Activated T-cell treated with anti-CD3 and anti-CD28 coated beads, Interleukin-2, amount 50 U/mL, for 72 hours (primary cell): Measurements from ENCODE around the gene ELOVL4. TPM values are rescaled to one million over a fixed set of nuclear protein-coding genes. Genes with fewer than 3 reads are reported as not detected.
A peak's percentile ranks its signal among the peaks of the same experiment; 100 is the strongest.

Experiments
- ATAC-seq, 2 donors: fragments of 150-1000 bp; cut with Tn5 transposase; replicated peaks in 1 of 2; 2 replicates each; pipeline ENCODE4 v1.10.0; 2021; ENCODE audit warnings: moderate library complexity in 2 of 2, mild to moderate bottlenecking in 1 of 2
- DNase-seq, 2 donors: peaks; one replicate each; pipeline ENCODE4 v3.0.0; 2021 to 2022; ENCODE audit warnings: mixed read lengths in 1 of 2
- H3K27ac Mint-ChIP-seq: one replicate; pipeline ENCODE4 v1.8.0; 2022; ENCODE audit warnings: mild to moderate bottlenecking, moderate library complexity, mixed read lengths
- H3K27me3 Mint-ChIP-seq: one replicate; pipeline ENCODE4 v1.8.0; 2022; ENCODE audit warnings: low read depth, mixed read lengths
- H3K36me3 Mint-ChIP-seq, 2 donors: one replicate each; pipeline ENCODE4 v1.8.0; 2022; ENCODE audit warnings: mixed read lengths in 2 of 2, mild to moderate bottlenecking in 1 of 2; ENCODE audit not compliant: insufficient read depth in 2 of 2
- H3K4me1 Mint-ChIP-seq: one replicate; pipeline ENCODE4 v1.8.0; 2022; ENCODE audit warnings: low read depth, mixed read lengths
- H3K4me3 Mint-ChIP-seq, 2 donors: one replicate each; pipeline ENCODE4 v1.8.0; 2022; ENCODE audit warnings: mild to moderate bottlenecking in 2 of 2, mixed read lengths in 2 of 2, moderate library complexity in 2 of 2
- H3K9me3 Mint-ChIP-seq, 2 donors: one replicate each; pipeline ENCODE4 v1.8.0; 2022; ENCODE audit warnings: mixed read lengths in 2 of 2
- total RNA-seq, 2 donors: library from RNA; stranded (reverse); gene quantifications; one replicate each; pipeline ENCODE4 v1.2.3, GENCODE V29; 2022

Gene ELOVL4
- total RNA-seq, 2 donors from 2014 or later = 1.8 to 2.1 TPM

DNA sequence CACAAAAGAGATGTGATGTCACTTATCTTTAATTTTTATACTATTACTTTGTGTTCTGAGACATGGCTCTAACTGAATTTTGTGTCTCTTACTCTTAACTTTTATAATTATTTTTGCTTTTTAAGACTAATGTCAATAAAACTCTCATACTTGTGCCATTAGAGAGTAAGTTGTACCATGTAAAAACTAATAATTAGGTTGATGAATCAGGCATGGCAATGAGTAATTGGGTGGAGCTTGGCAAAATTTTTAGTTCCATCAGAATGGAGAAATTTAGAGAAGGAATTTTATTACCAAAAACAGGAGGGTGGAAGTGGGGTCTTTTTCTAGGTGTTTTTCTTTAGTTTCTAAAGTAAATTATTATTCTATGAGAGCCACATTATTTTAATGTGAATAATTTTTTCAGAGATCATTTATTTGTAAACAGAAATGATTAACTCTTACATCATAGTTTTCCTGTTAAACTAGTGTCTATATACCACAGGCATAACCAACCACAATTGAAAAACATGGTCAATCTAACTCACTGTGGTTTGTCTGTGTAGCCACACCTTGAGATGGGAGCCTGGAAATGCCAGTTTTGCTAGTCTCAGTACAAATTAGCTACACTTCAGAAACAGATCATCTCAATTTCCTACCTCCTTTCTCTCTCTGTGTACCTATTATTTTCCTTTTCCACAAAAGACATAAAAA, 51.8 kb downstream of the ELOVL4 start:
- no peaks in the 10 kb centered on the region for H3K4me1 Mint-ChIP-seq
- H3K27me3 Mint-ChIP-seq = peaks cover 5% of the 10 kb centered on the region
- H3K36me3 Mint-ChIP-seq = no peaks in the 10 kb centered on the region
- no peak for ATAC-seq
- no peak for DNase-seq
- H3K4me3 Mint-ChIP-seq = no peak overlapping the region
- H3K27ac Mint-ChIP-seq = no peak overlapping the region
- no peaks in the 10 kb centered on the region for H3K9me3 Mint-ChIP-seq

DNA sequence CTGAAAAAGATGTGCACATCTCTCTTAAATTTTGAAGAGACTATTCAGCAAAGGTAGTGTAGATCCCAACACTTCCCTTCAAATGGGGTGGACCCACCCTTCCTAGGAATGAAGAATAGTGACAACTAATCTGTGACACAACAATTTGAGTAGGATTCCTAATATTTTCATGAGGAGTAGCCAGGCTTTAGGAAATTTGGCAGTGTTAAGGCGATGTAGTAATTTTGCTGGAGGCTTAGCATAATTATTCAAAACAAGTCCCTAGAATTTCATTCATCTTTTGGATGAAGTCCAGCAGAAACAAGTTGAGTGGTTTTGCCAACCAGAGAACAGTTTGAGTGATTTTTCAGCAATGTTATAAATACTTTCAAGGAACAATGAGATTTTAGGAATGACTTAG, 52.4 kb downstream of the ELOVL4 start:
- Mint-ChIP-seq H3K9me3 (no peaks in the 10 kb centered on the region), H3K4me3 (no peak overlapping the region), H3K27me3 (peaks cover 5% of the 10 kb centered on the region)

DNA sequence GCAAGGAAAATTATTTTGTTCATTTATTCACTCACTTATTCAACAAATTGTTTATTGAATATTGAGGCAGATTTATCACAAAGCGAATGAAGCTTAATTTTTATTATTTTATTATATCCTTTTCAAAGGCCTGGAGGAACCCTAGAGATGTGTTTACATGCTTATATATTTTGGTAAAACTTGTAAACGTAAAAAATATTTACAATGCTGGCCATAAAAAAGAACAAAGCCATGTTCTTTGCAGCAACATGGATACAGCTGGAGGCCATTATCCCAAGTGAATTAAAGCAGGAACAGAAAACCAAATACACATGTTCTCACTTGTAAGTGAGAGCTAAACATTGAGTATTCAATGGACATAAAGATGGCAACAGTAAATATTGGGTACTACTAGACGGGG, 58.8 kb downstream of the ELOVL4 start:
- peaks cover 5% of the 10 kb centered on the region for H3K27me3 Mint-ChIP-seq
- H3K27ac Mint-ChIP-seq = no peak overlapping the region
- no peak for DNase-seq
- H3K36me3 Mint-ChIP-seq = no peaks in the 10 kb centered on the region
- no peak for ATAC-seq
- no peak overlapping the region for H3K4me3 Mint-ChIP-seq
- H3K9me3 Mint-ChIP-seq = no peaks in the 10 kb centered on the region
- no peaks in the 10 kb centered on the region for H3K4me1 Mint-ChIP-seq

More for the DNA sequence above, 52.4 kb downstream of the ELOVL4 start:
- DNase-seq (no peak), ATAC-seq (no peak)
- no peaks in the 10 kb centered on the region for H3K4me1 Mint-ChIP-seq
- H3K36me3 Mint-ChIP-seq = no peaks in the 10 kb centered on the region
- H3K27ac Mint-ChIP-seq = no peak overlapping the region

DNA sequence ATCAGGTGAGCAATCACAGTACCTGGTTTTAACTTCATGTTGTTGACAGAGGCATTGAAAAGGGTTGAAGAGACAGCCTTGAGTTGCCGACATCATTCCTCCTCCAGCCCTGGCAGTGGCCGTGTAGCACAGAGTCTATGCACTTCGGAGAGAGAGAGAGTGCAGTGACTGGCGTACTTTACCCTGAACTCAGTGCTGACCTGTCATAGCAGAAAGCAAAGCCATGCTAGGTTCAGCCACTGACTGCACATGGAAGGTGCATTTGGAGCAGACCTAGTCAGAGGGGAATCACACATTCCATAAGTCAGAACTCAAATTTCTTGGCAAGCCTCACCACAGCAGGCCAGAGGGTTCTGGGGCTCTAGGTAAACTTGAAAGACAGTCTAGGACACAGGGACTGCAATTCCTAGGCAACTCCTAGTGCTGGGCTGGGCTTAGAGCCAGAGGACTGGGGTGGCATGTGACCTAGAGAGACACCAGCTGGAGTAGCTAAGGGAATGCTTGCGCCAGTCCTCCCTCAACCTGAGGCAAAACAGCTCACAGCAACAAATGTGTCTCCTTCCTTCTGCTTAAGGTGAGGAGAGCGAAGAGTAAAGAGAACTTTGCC, 69.1 kb downstream of the ELOVL4 start:
- no peaks in the 10 kb centered on the region for H3K4me1 Mint-ChIP-seq
- H3K4me3 Mint-ChIP-seq = no peak overlapping the region
- peaks cover 36% of the 10 kb centered on the region for H3K27me3 Mint-ChIP-seq
- no peak for DNase-seq
- H3K9me3 Mint-ChIP-seq = peaks cover 0 to 3% of the 10 kb centered on the region in 2 donors
- ATAC-seq = no peak
- peaks cover 0 to 4% of the 10 kb centered on the region in 2 donors for H3K36me3 Mint-ChIP-seq
- no peak overlapping the region for H3K27ac Mint-ChIP-seq

DNA sequence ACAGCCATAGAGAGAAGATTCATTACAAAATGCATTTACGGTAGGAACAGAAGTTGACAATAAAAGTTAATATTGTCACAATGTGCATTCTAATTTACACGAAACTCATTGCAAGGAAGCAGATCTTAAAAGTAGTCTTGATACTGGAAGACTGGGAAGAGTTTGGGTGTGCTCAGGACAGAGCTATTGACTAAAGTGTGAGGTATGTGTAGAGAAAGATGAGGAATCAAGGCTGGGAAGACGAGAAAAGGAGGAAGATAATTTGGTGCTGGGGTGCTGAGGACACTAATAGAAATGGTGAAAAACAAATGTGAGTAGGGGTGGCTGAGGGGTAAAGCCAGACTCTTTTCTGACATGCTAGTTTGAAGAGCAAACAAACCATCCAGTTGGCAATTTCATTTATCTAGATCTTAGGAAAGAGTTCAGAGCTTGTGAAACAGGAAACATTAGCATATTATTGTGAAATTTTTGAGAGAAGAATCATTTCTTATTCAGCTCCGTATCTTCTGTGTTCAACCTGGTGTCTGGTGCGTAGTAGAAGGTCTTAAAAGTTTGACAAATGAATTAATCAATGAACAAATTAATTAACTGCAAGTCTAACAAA, 72.7 kb downstream of the ELOVL4 start:
- ATAC-seq (no peak), DNase-seq (no peak)
- Mint-ChIP-seq H3K9me3 (peaks cover 0 to 2% of the 10 kb centered on the region in 2 donors), H3K4me3 (no peak overlapping the region), H3K4me1 (peaks cover 7% of the 10 kb centered on the region), H3K36me3 (peaks cover 0 to 3% of the 10 kb centered on the region in 2 donors), H3K27ac (no peak overlapping the region), H3K27me3 (peaks cover 28% of the 10 kb centered on the region)

DNA sequence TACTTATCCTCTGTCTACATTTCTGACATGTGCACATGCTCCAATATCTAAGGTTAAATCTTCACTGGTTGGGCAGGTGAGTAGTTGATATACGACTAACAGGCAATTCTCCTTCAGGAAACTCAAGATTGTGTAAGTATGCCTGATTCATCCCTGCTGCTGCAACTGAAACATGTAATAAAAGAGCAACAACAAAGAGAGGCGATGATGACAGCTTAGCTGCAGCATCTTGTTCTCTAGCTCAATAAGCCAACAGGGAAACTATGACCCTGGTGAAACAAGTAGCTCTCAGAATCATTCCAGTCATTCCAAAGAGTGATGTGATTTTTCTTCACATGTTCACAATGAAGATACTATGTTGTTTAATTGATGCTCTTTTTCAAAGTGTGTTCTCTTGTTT, 74.4 kb downstream of the ELOVL4 start:
- H3K36me3 Mint-ChIP-seq = no peaks in the 10 kb centered on the region
- H3K9me3 Mint-ChIP-seq = no peaks in the 10 kb centered on the region
- no peak overlapping the region for H3K4me3 Mint-ChIP-seq
- H3K27me3 Mint-ChIP-seq = peaks cover 23% of the 10 kb centered on the region
- no peak for ATAC-seq
- H3K27ac Mint-ChIP-seq = no peak overlapping the region
- no peak for DNase-seq
- H3K4me1 Mint-ChIP-seq = peaks cover 17% of the 10 kb centered on the region

DNA sequence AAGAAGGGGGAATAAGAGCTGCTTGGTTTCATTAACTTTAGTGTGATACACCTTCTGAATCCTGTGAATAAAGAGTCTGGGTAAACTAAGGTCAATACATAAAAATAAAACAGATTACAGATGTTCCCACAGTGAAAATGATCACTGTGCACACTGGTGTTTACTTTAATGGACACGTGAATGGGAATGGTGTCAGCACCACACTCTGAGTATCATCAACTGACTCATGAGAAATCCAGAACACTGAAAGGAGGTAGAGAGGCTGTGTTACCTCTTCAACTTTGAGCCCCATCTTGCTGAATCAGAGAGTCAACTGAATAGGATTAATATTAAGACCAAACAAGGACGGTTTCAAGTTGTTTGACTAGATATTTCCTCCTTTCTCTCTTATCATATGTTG, 75.0 kb downstream of the ELOVL4 start:
- Mint-ChIP-seq H3K36me3 (no peaks in the 10 kb centered on the region), H3K27ac (no peak overlapping the region), H3K27me3 (peaks cover 23% of the 10 kb centered on the region), H3K4me1 (peaks cover 17% of the 10 kb centered on the region), H3K9me3 (no peaks in the 10 kb centered on the region), H3K4me3 (no peak overlapping the region)
- ATAC-seq (no peak), DNase-seq (no peak)

DNA sequence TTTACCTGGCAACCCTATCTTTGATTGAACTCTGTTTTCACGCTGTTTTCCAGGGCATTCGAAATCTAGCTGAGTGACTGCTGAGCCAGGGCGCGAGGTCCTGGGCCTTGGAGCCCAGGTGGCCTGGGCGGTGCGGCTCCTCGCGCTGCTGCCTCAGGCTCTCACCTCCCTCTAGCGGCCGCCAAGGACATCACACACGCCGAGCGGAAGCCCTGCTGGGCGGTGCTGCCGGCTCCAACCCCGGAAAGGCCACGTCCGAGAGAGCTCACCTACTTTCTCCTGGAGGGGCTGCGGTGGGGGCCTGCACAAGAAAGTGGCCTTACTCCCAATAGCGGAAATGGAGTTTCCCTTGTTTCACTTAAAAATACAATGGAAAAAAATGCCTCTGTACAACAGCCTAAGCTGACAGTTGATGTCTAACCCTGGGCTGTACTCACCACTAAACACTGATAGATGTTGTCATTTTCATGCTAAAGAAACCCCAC, 77.7 kb downstream of the ELOVL4 start:
- ATAC-seq (peak; percentile 100), DNase-seq (peak; percentile 87 to 88)
- Mint-ChIP-seq H3K27ac (peak overlapping the region; percentile 44), H3K9me3 (no peaks in the 10 kb centered on the region), H3K27me3 (peaks cover 5% of the 10 kb centered on the region), H3K4me3 (peak overlapping the region; percentile 37 to 71), H3K36me3 (no peaks in the 10 kb centered on the region), H3K4me1 (peaks cover 17% of the 10 kb centered on the region)

DNA sequence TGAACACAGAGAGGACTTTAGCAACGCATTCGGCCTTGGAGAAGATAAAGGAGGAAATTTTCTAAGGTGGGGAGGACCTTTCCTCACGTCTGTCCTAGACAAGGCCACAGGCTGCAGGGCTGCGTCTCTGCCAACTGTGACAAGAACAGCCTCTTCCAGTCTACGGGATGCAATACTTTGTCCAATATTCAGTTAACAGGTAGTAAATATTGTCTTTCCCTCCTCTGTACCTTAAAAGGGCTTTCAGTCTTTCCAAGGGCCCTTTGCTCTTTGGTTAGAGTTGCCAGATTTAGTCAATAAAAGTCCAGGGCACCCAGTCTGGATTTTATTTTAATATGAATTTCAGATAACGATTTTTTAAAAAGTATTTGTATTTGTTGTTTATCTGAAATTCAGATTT, 78.2 kb downstream of the ELOVL4 start:
- peaks cover 17% of the 10 kb centered on the region for H3K4me1 Mint-ChIP-seq
- H3K27me3 Mint-ChIP-seq = peaks cover under 1% of the 10 kb centered on the region
- H3K27ac Mint-ChIP-seq = no peak overlapping the region
- H3K9me3 Mint-ChIP-seq = no peaks in the 10 kb centered on the region
- DNase-seq (no peak), ATAC-seq (no peak)
- H3K36me3 Mint-ChIP-seq = no peaks in the 10 kb centered on the region
- no peak overlapping the region for H3K4me3 Mint-ChIP-seq

DNA sequence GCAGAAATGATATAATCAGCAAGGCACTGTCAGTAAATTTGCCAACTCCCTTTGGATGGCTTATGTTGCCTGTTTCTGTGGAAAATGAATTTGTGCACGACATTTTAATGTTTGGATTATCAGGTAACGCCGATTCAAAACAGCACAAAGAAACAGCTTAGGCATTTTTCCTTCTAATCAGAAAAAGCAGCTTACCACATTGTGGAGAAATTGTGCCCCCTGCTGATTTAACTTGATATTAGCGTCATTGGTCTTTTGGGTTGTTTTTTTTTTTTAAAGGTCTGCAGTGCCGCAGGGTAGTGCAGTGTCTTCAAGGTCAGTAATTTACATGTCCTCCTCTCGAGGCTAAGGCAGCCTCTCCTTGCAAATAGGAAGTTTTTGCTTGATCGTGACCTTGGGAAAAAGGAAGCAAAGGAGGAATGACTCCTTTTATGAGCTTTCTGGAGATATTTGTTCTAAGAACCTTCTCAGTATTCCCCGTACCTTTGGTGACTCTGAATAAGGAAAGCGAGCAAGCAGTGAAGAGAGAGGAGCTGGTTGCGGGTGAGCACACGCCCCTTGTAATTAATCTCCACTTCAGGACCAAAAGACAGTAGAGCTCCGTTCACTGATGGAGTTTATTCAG, 79.1 kb downstream of the ELOVL4 start:
- Mint-ChIP-seq H3K4me3 (no peak overlapping the region), H3K4me1 (peaks cover 17% of the 10 kb centered on the region), H3K9me3 (no peaks in the 10 kb centered on the region), H3K36me3 (no peaks in the 10 kb centered on the region), H3K27ac (no peak overlapping the region), H3K27me3 (no peaks in the 10 kb centered on the region)
- peak in 1 of 2 donors; percentile 27 for ATAC-seq
- peak; percentile 47 to 51 for DNase-seq

Other genes with a start within 250 kb of the ELOVL4 start
- gene TTK, start 57.1 kb upstream of the ELOVL4 start, total RNA-seq = 10 to 100 TPM; 34.8 to 37.9 TPM
- gene BCKDHB, start 159.1 kb upstream of the ELOVL4 start, total RNA-seq = 10 to 100 TPM; 13.7 to 18.2 TPM